ENCODE data around the gene HJURP. TPM values are rescaled to one million over a fixed set of nuclear protein-coding genes. Genes with fewer than 3 reads are reported as not detected.

The HJURP gene
- total RNA-seq, 1 donor from 2014 or later: 7.7 TPM

GRCh38 chr2:233850745-233851144 lies 3.6 kb downstream of the HJURP start:
- DNase-seq (ENCODE audit: extremely low spot score, unreplicated experiment): peak; percentile 72
- Mint-ChIP-seq H3K9me3 (ENCODE audit: unreplicated experiment) (no peaks in the 10 kb centered on the region), H3K27me3 (ENCODE audit: unreplicated experiment) (no peaks in the 10 kb centered on the region), H3K27ac (ENCODE audit: unreplicated experiment) (peak overlapping the region; percentile 19), H3K4me1 (ENCODE audit: unreplicated experiment) (peaks cover 34% of the 10 kb centered on the region), H3K36me3 (ENCODE audit: unreplicated experiment) (peaks cover 3% of the 10 kb centered on the region), H3K4me3 (ENCODE audit: unreplicated experiment) (no peak overlapping the region)
- no peak for TF ChIP-seq CTCF (IDR thresholded peaks at IDR 0.05)

GRCh38 chr2:233849607-233850271 lies 4.6 kb downstream of the HJURP start:
- DNase-seq (ENCODE audit: extremely low spot score, unreplicated experiment): peak; percentile 68
- H3K4me1 Mint-ChIP-seq (ENCODE audit: unreplicated experiment): peaks cover 34% of the 10 kb centered on the region
- H3K4me3 Mint-ChIP-seq (ENCODE audit: unreplicated experiment): no peak overlapping the region
- H3K9me3 Mint-ChIP-seq (ENCODE audit: unreplicated experiment): no peaks in the 10 kb centered on the region
- no peak for TF ChIP-seq CTCF (IDR thresholded peaks at IDR 0.05)
- H3K27me3 Mint-ChIP-seq (ENCODE audit: unreplicated experiment): no peaks in the 10 kb centered on the region
- peaks cover 3% of the 10 kb centered on the region for H3K36me3 Mint-ChIP-seq (ENCODE audit: unreplicated experiment)
- H3K27ac Mint-ChIP-seq (ENCODE audit: unreplicated experiment): no peak overlapping the region

GRCh38 chr2:233848276-233848675 lies 6.1 kb downstream of the HJURP start:
- H3K9me3 Mint-ChIP-seq (ENCODE audit: unreplicated experiment): no peaks in the 10 kb centered on the region
- peaks cover 5% of the 10 kb centered on the region for H3K36me3 Mint-ChIP-seq (ENCODE audit: unreplicated experiment)
- H3K27ac Mint-ChIP-seq (ENCODE audit: unreplicated experiment): no peak overlapping the region
- DNase-seq (ENCODE audit: extremely low spot score, unreplicated experiment): peak; percentile 77
- no peaks in the 10 kb centered on the region for H3K27me3 Mint-ChIP-seq (ENCODE audit: unreplicated experiment)
- TF ChIP-seq CTCF (IDR thresholded peaks at IDR 0.05): no peak
- no peak overlapping the region for H3K4me3 Mint-ChIP-seq (ENCODE audit: unreplicated experiment)
- peaks cover 24% of the 10 kb centered on the region for H3K4me1 Mint-ChIP-seq (ENCODE audit: unreplicated experiment)

- Mint-ChIP-seq H3K27me3 (ENCODE audit: unreplicated experiment) (no peaks in the 10 kb centered on the region), H3K9me3 (ENCODE audit: unreplicated experiment) (no peaks in the 10 kb centered on the region), H3K4me1 (ENCODE audit: unreplicated experiment) (peaks cover 15% of the 10 kb centered on the region), H3K4me3 (ENCODE audit: unreplicated experiment) (no peak overlapping the region), H3K27ac (ENCODE audit: unreplicated experiment) (no peak overlapping the region), H3K36me3 (ENCODE audit: unreplicated experiment) (peaks cover 11% of the 10 kb centered on the region)
- no peak for TF ChIP-seq CTCF (IDR thresholded peaks at IDR 0.05)
- DNase-seq (ENCODE audit: extremely low spot score, unreplicated experiment): no peak
Observed at GRCh38 chr2:233847248-233847898, 7.0 kb downstream of the HJURP start.

- H3K9me3 Mint-ChIP-seq (ENCODE audit: unreplicated experiment): no peaks in the 10 kb centered on the region
- peaks cover 7% of the 10 kb centered on the region for H3K4me1 Mint-ChIP-seq (ENCODE audit: unreplicated experiment)
- H3K27ac Mint-ChIP-seq (ENCODE audit: unreplicated experiment): no peak overlapping the region
Observed at GRCh38 chr2:233846387-233847247, 7.7 kb downstream of the HJURP start.

More at GRCh38 chr2:233846387-233847247, 7.7 kb downstream of the HJURP start:
- peaks cover 12% of the 10 kb centered on the region for H3K36me3 Mint-ChIP-seq (ENCODE audit: unreplicated experiment)
- H3K27me3 Mint-ChIP-seq (ENCODE audit: unreplicated experiment): no peaks in the 10 kb centered on the region
- peak; percentile 63 for DNase-seq (ENCODE audit: extremely low spot score, unreplicated experiment)
- no peak overlapping the region for H3K4me3 Mint-ChIP-seq (ENCODE audit: unreplicated experiment)
- no peak for TF ChIP-seq CTCF (IDR thresholded peaks at IDR 0.05)

Data from osteocyte (in vitro differentiated cells).